ENCODE data around the gene SLC39A7. TPM values are rescaled to one million over a fixed set of nuclear protein-coding genes. Genes with fewer than 3 reads are reported as not detected.

The SLC39A7 gene
- polyA plus RNA-seq, 1 donor (not counting 4 experiments of a cell fraction or from before 2014, with no cell fraction given), result 54.0 TPM

- H3K4me3 ChIP-seq (ENCODE audit: control insufficient read depth in 2 of 3, extremely low read depth in 1 of 3, insufficient read depth in 2 of 3, low read depth in 1 of 3, low read length in 3 of 3), result no peak overlapping the region
- dilution Hi-C loops (cut with MboI; ENCODE audit: extremely low pct_ligation_motif_present, low sequenced_read_pairs), result no loop called here
- peak; percentile 39 for FAIRE-seq
- no peaks in the 10 kb centered on the region for H3K9me3 ChIP-seq (ENCODE audit: control insufficient read depth, low read depth, low read length)
- no peak overlapping the region for H2AFZ ChIP-seq (ENCODE audit: control insufficient read depth, low read length)
- DNase-seq (ENCODE audit: low read depth, low spot score), result no peak
- H4K20me1 ChIP-seq (ENCODE audit: control insufficient read depth, extremely low read depth, insufficient read depth, low read length), result peaks cover 3% of the 10 kb centered on the region
- H3K9me1 ChIP-seq (ENCODE audit: control insufficient read depth, extremely low read depth, insufficient read depth, low read length), result peaks cover 5% of the 10 kb centered on the region
- peaks cover 19 to 25% of the 10 kb centered on the region in 2 experiments for H3K36me3 ChIP-seq (ENCODE audit: control insufficient read depth in 2 of 2, extremely low read depth in 1 of 2, insufficient read depth in 2 of 2, low read length in 2 of 2)
- peaks cover 20% of the 10 kb centered on the region for H3K4me1 ChIP-seq (ENCODE audit: control insufficient read depth, extremely low read depth, insufficient read depth, low read length)
- H3K9ac ChIP-seq (ENCODE audit: control insufficient read depth, extremely low read depth, insufficient read depth, low read length), result no peak overlapping the region
- H3K27ac ChIP-seq (ENCODE audit: control insufficient read depth, insufficient read depth, low read length), result no peak overlapping the region
- peaks cover 6% of the 10 kb centered on the region for H3K27me3 ChIP-seq (ENCODE audit: control insufficient read depth, extremely low read depth, insufficient read depth, low read length)
- H3K79me2 ChIP-seq (ENCODE audit: control insufficient read depth, insufficient read depth, low read length), result peaks cover 26% of the 10 kb centered on the region
- H3K4me2 ChIP-seq (ENCODE audit: control insufficient read depth, extremely low read depth, insufficient read depth, low read depth, low read length), result no peak overlapping the region
- no peak for TF ChIP-seq EZH2 (IDR thresholded peaks at IDR 0.05; ENCODE audit: low read length)
- peak in 2 of 3 experiments; percentile 81 to 92 for TF ChIP-seq CTCF (optimal IDR thresholded peaks at IDR 0.05 in 1 of 3, IDR thresholded peaks at IDR 0.05 in 1 of 3, conservative IDR thresholded peaks at IDR 0.05 in 1 of 3; ENCODE audit: extremely low read depth in 1 of 3, insufficient read depth in 2 of 3, low read length in 3 of 3)
Measured at GRCh38 chr6:33197431-33198048, 3.1 kb upstream of the SLC39A7 start.

GRCh38 chr6:33198159-33198852 lies 2.4 kb upstream of the SLC39A7 start:
- Histone ChIP-seq H3K9ac (ENCODE audit: control insufficient read depth, extremely low read depth, insufficient read depth, low read length) (no peak overlapping the region), H3K27ac (ENCODE audit: control insufficient read depth, insufficient read depth, low read length) (no peak overlapping the region)

More at GRCh38 chr6:33198159-33198852, 2.4 kb upstream of the SLC39A7 start:
- peaks cover 20% of the 10 kb centered on the region for H3K4me1 ChIP-seq (ENCODE audit: control insufficient read depth, extremely low read depth, insufficient read depth, low read length)
- H3K27me3 ChIP-seq (ENCODE audit: control insufficient read depth, extremely low read depth, insufficient read depth, low read length), result no peaks in the 10 kb centered on the region
- no peak overlapping the region for H3K4me3 ChIP-seq (ENCODE audit: control insufficient read depth in 2 of 3, extremely low read depth in 1 of 3, insufficient read depth in 2 of 3, low read depth in 1 of 3, low read length in 3 of 3)
- no peaks in the 10 kb centered on the region for H3K9me3 ChIP-seq (ENCODE audit: control insufficient read depth, low read depth, low read length)
- peaks cover 5% of the 10 kb centered on the region for H3K9me1 ChIP-seq (ENCODE audit: control insufficient read depth, extremely low read depth, insufficient read depth, low read length)
- no peak overlapping the region for H3K4me2 ChIP-seq (ENCODE audit: control insufficient read depth, extremely low read depth, insufficient read depth, low read depth, low read length)
- peaks cover 25 to 31% of the 10 kb centered on the region in 2 experiments for H3K36me3 ChIP-seq (ENCODE audit: control insufficient read depth in 2 of 2, extremely low read depth in 1 of 2, insufficient read depth in 2 of 2, low read length in 2 of 2)
- H4K20me1 ChIP-seq (ENCODE audit: control insufficient read depth, extremely low read depth, insufficient read depth, low read length), result peaks cover 3% of the 10 kb centered on the region
- FAIRE-seq (no peak), DNase-seq (ENCODE audit: low read depth, low spot score) (no peak)
- H2AFZ ChIP-seq (ENCODE audit: control insufficient read depth, low read length), result no peak overlapping the region
- dilution Hi-C loops (cut with MboI; ENCODE audit: extremely low pct_ligation_motif_present, low sequenced_read_pairs), result no loop called here
- no peak for TF ChIP-seq EZH2 (IDR thresholded peaks at IDR 0.05; ENCODE audit: low read length)
- TF ChIP-seq CTCF (optimal IDR thresholded peaks at IDR 0.05 in 1 of 3, IDR thresholded peaks at IDR 0.05 in 1 of 3, conservative IDR thresholded peaks at IDR 0.05 in 1 of 3; ENCODE audit: extremely low read depth in 1 of 3, insufficient read depth in 2 of 3, low read length in 3 of 3), result no peak
- H3K79me2 ChIP-seq (ENCODE audit: control insufficient read depth, insufficient read depth, low read length), result peaks cover 32% of the 10 kb centered on the region
